ENCODE measurements around the gene KY. TPM values are rescaled to one million over a fixed set of nuclear protein-coding genes. Genes with fewer than 3 reads are reported as not detected.

The KY gene
- polyA plus RNA-seq, 1 donor (not counting 4 experiments of a cell fraction or from before 2014, with no cell fraction given) = not detected

GRCh38 chr3:134651347-134652041 lies 672 bp upstream of the KY start:
- H3K9ac ChIP-seq (ENCODE audit: control insufficient read depth, extremely low read depth, insufficient read depth, low read length) = no peak overlapping the region
- no peaks in the 10 kb centered on the region for H3K9me3 ChIP-seq (ENCODE audit: control insufficient read depth, low read depth, low read length)
- peak overlapping the region; percentile 63 for H3K4me2 ChIP-seq (ENCODE audit: control insufficient read depth, extremely low read depth, insufficient read depth, low read depth, low read length)
- peaks cover 11% of the 10 kb centered on the region for H3K27me3 ChIP-seq (ENCODE audit: control insufficient read depth, extremely low read depth, insufficient read depth, low read length)
- no peak overlapping the region for H2AFZ ChIP-seq (ENCODE audit: control insufficient read depth, low read length)
- no peaks in the 10 kb centered on the region for H4K20me1 ChIP-seq (ENCODE audit: control insufficient read depth, extremely low read depth, insufficient read depth, low read length)
- no peak for FAIRE-seq
- H3K4me1 ChIP-seq (ENCODE audit: control insufficient read depth, extremely low read depth, insufficient read depth, low read length) = peaks cover 15% of the 10 kb centered on the region
- DNase-seq (ENCODE audit: low read depth, low spot score) = no peak
- H3K79me2 ChIP-seq (ENCODE audit: control insufficient read depth, insufficient read depth, low read length) = no peaks in the 10 kb centered on the region
- dilution Hi-C loops (cut with MboI; ENCODE audit: extremely low pct_ligation_motif_present, low sequenced_read_pairs) = no loop called here
- H3K4me3 ChIP-seq (ENCODE audit: control insufficient read depth in 2 of 3, extremely low read depth in 1 of 3, insufficient read depth in 2 of 3, low read depth in 1 of 3, low read length in 3 of 3) = peak overlapping the region; percentile 29 to 51 (median 50)
- TF ChIP-seq CTCF (optimal IDR thresholded peaks at IDR 0.05 in 1 of 3, IDR thresholded peaks at IDR 0.05 in 1 of 3, conservative IDR thresholded peaks at IDR 0.05 in 1 of 3; ENCODE audit: extremely low read depth in 1 of 3, insufficient read depth in 2 of 3, low read length in 3 of 3) (no peak), EZH2 (IDR thresholded peaks at IDR 0.05; ENCODE audit: low read length) (no peak)
- no peak overlapping the region for H3K27ac ChIP-seq (ENCODE audit: control insufficient read depth, insufficient read depth, low read length)
- no peaks in the 10 kb centered on the region for H3K36me3 ChIP-seq (ENCODE audit: control insufficient read depth in 2 of 2, extremely low read depth in 1 of 2, insufficient read depth in 2 of 2, low read length in 2 of 2)
- no peaks in the 10 kb centered on the region for H3K9me1 ChIP-seq (ENCODE audit: control insufficient read depth, extremely low read depth, insufficient read depth, low read length)

GRCh38 chr3:134649106-134649705 lies 1.6 kb downstream of the KY start:
- Histone ChIP-seq H2AFZ (ENCODE audit: control insufficient read depth, low read length) (no peak overlapping the region), H3K9me3 (ENCODE audit: control insufficient read depth, low read depth, low read length) (no peaks in the 10 kb centered on the region), H3K4me2 (ENCODE audit: control insufficient read depth, extremely low read depth, insufficient read depth, low read depth, low read length) (no peak overlapping the region), H3K4me1 (ENCODE audit: control insufficient read depth, extremely low read depth, insufficient read depth, low read length) (peaks cover 15% of the 10 kb centered on the region), H3K4me3 (ENCODE audit: control insufficient read depth in 2 of 3, extremely low read depth in 1 of 3, insufficient read depth in 2 of 3, low read depth in 1 of 3, low read length in 3 of 3) (no peak overlapping the region), H3K9me1 (ENCODE audit: control insufficient read depth, extremely low read depth, insufficient read depth, low read length) (no peaks in the 10 kb centered on the region), H3K27me3 (ENCODE audit: control insufficient read depth, extremely low read depth, insufficient read depth, low read length) (peaks cover 8% of the 10 kb centered on the region), H3K36me3 (ENCODE audit: control insufficient read depth in 2 of 2, extremely low read depth in 1 of 2, insufficient read depth in 2 of 2, low read length in 2 of 2) (no peaks in the 10 kb centered on the region), H4K20me1 (ENCODE audit: control insufficient read depth, extremely low read depth, insufficient read depth, low read length) (no peaks in the 10 kb centered on the region), H3K27ac (ENCODE audit: control insufficient read depth, insufficient read depth, low read length) (no peak overlapping the region), H3K9ac (ENCODE audit: control insufficient read depth, extremely low read depth, insufficient read depth, low read length) (no peak overlapping the region), H3K79me2 (ENCODE audit: control insufficient read depth, insufficient read depth, low read length) (no peaks in the 10 kb centered on the region)
- TF ChIP-seq CTCF (optimal IDR thresholded peaks at IDR 0.05 in 1 of 3, IDR thresholded peaks at IDR 0.05 in 1 of 3, conservative IDR thresholded peaks at IDR 0.05 in 1 of 3; ENCODE audit: extremely low read depth in 1 of 3, insufficient read depth in 2 of 3, low read length in 3 of 3) (no peak), EZH2 (IDR thresholded peaks at IDR 0.05; ENCODE audit: low read length) (no peak)
- dilution Hi-C loops (cut with MboI; ENCODE audit: extremely low pct_ligation_motif_present, low sequenced_read_pairs) = no loop called here
- FAIRE-seq (no peak), DNase-seq (ENCODE audit: low read depth, low spot score) (no peak)

All from keratinocyte (primary cell).